NOMO-1 (cell line): ENCODE data around the gene SPSB1.

Source experiments
- DNase-seq, 2 experiments: peaks; one replicate each; lab custom pipeline; 2025; ENCODE audit not compliant: unreplicated experiment in 2 of 2; lab: John Stamatoyannopoulos, UW

The SPSB1 gene

GRCh38 chr1:9298282-9298681 lies 5.6 kb downstream of the SPSB1 start:
- DNase-seq = no peak

- DNase-seq = peak; percentile 39 to 45
Measured at GRCh38 chr1:9299571-9300541, 7.2 kb downstream of the SPSB1 start.

DNA sequence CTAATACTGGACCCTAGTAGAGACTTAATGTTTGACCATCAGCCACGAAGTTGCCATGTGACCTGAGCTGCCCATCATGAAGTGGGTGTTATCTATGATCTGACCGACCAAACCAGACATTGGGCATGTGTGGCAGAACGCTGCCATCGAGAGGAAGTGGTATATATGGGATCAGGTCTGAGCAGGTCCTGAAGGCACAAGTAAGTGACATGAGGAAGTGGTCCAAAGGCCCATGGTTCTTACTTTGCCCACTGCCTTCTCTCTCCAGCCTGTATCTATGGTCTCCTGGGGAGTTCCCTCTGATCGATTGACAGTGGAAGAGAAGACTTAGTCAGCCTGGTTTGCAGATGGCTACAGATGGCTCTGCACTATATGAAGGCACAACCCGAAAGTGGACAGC lies 7.9 kb downstream of the SPSB1 start:
- peak in 1 of 2 experiments; percentile 39 for DNase-seq

- no peak for DNase-seq
Measured at GRCh38 chr1:9302745-9303524, 10.2 kb downstream of the SPSB1 start.

DNA sequence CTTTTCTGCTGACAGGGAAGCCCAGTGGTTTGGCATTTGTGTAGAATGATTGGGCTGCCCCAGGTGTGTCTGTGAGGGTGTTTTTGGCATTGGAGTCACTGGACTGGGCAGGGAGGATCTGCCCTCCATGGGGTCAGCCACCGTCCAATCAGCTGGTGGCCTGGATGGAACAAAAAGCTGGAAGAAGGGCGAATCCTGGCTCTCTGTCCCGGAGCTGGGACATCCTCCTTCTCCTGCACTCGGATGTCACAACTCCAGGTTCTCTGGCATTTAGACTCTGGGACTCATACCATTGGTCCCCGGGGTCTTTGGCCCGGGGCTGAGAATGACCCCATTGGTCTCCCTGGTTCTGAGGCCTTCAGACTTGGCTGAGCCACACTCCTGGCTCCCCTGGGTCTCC lies 11.2 kb downstream of the SPSB1 start:
- no peak for DNase-seq

DNA sequence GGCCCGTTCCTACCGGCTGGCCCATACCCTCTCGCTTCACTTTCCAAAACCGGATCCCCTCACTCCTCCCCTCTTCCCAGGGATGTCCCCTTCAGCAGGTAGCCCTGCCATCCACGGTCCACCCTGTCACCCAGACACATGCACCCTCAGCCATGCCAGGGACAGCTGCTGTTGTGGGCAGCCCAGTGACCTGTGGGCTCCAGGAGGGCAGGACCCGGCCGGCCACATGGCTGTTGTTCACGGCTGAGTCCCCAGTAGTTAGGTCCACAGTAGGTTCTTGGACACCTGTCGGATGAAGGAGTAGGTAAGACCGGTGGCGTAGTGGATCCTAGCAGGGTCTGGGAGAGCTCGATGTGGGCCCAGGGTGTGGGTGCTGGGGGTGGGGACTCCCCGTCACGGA lies 12.5 kb downstream of the SPSB1 start:
- no peak for DNase-seq

DNA sequence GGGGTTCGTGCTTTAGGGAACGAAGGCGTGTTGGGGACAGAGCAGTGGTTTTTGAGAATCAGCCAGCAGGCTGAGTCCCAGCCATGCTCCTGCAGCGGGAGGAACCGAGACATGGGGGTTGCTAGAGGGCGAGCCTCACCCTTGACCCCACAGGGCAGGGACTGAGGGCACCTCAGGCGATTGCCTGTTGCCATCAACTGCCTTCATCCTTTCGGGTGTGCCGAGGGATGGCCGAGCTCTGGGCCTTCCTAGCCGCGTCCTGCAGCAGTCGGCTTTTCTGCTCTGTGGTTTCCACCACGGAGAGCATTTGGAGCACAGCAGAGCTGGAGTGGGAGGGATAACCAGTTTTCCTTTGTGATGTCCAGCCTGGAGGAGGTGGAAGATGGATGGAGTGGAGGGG lies 13.3 kb downstream of the SPSB1 start:
- no peak for DNase-seq

- DNase-seq = no peak
Measured at GRCh38 chr1:9307303-9307702, 14.6 kb downstream of the SPSB1 start.

DNA sequence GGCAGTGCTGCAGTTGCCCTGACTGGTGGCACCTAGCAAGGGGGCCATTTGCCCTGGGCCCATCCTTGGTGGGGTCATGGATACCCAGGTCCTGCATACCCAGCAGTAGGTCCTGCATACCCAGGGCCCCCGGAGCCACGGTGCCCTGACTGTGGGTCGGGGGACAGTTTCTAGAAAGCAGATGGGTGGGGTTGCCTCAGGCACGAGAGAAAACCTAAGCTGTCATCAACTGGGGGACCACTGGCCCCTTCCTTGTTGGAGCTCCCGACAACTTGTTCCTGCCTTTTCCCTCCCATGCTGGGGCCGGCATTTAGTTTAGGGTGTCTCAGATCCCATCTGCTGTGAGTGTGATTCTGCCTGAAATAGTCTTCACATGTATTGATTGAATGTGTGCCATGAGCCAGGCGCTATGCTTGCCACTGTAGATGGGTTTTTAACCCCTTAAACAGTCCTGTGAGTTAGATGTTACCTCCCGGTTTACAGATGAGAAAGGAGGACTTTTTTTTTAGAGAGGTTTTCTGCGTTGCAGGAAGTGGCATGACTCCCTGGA lies 15.6 kb downstream of the SPSB1 start:
- DNase-seq = no peak

- DNase-seq = no peak
Measured at GRCh38 chr1:9309080-9309479, 16.4 kb downstream of the SPSB1 start.

DNA sequence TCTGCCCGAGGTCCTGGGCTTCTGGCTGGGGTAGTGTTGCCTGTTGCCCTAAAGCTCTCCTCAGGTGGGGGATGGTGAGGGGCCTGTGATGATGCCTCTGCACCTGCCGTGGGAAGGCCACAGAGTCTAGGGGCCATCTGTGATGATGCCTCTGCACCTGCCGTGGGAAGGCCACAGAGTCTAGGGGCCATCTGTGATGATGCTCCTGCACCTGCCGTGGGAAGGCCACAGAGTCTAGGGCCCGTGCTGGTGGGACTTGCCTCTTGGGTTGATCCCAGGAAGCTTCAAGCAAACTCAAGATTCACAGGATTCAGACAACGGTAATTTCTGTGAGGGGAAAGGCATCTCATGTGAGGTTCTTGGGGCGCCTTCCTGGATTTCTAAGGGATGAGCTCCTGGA lies 17.3 kb downstream of the SPSB1 start:
- no peak for DNase-seq

GRCh38 chr1:9311029-9311428 lies 18.3 kb downstream of the SPSB1 start:
- DNase-seq = no peak

DNA sequence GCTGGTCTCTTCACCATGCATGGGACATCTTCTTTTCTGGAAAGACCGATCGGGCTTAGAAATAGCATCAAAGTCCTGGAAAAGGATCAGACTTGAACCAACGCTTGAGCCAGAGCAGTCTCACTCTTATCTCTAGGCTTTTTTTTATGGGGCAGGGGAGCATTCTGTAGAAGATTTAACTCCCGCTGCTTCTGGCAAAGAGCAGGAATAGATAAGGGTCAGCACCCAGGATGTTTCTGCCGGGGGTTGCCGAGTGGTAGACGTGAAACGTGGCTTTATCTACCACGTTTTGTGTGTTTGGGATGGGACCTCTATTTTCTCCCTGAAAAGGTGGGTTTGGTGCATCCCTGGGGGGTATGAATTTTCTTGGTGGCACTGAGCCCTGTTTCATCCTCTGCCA lies 18.8 kb downstream of the SPSB1 start:
- DNase-seq = no peak

- DNase-seq = no peak
Measured at GRCh38 chr1:9312168-9312720, 19.6 kb downstream of the SPSB1 start.

GRCh38 chr1:9313576-9313975 lies 20.9 kb downstream of the SPSB1 start:
- no peak for DNase-seq

DNA sequence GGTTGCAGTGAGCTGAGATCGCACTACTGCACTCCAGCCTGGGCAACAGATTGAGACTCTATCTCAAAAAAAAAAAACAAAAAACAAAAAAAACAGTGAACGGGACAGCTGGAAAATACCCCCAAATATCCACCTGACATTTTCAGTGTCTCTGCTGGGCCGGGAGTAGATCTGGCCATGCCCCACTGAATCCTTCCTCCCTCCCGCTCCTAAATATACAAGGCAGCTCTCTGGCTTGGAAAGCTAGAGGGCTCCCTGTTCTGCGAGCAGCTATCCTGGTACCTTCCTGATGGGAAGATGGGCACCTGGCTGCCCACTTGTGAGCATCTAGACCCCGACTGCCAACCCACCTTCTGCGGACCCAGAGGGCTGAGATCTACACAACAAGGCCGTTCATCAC lies 21.4 kb downstream of the SPSB1 start:
- no peak for DNase-seq

DNA sequence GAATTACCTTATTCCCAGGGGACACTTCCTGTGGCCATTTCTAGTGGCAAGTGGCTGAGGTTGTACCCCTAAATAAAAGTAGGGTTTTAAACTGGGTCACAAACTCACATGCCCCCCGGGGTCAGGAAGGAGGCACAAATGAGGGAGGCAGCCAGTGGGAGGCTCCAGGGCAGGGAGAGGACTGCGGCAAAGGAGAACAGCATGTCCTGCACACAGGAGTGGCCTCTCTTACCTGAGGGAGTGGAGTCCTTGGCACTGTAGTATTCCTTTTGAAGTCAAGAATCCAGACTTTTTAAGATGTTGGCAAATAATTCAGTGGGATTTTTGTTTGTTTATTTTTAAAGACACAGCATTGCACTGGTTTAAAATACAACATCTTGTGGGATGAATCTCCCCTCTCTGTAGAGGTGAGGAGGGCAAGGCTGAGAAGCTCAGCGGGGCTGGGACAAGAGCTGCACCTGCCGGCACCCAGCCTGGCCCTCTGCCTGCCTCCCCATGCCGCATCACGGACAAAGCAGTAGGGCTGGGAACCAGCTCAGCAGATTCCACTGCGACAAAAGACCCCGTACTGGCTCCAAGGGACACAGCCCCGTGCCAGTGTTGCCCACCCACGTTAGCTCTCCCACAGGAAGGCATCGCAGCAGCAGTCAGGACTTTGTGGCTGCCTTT lies 22.2 kb downstream of the SPSB1 start:
- no peak for DNase-seq

DNA sequence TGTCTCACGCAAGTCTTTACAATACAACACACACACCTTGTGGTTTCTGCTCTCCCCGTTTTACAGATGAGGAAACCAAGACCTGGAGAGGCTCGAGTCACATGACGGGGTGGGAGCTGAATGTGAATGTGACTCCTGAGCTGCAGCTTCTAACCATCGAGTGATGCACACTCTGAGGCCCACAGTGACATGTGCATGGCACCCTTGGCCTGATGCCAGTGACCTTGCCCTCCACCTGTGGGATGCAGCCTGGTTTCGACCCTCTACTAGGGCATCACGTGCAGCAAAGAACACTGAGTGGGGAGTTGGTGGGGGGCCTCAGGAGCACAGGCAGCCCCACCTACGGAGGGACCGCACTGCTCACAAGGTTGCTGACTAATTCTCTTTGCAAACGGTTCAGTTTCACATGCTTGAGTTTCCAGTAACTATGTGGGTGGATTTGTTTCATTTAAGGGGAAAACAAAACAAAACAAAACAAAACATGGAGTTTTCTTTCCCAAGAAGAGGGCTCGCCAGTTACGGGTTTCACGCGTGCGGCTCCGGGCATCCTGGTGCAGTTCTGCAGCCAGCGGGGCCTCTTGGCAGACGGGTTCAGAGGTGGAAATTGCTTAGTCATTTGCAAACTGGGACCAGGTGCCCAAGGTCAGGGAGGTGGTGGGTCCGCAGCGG lies 22.9 kb downstream of the SPSB1 start:
- no peak for DNase-seq

DNA sequence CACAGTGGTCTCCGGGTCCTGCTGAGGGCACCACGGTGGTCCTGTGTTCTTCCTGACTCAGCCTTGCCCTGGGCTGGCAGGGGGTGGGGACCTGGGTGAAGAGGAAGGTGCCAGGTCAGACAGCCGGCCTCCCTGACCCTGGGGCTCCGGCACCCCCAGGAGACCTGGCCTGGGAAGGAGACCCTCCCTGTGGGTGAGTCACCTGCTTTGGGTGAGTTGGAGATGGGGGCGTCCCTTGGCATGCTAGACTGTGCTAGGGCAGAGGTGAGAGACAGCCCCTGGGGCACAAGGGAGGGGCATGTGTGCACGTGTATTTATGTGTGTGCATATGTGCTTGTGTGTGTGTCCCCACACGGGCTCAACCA lies 23.4 kb downstream of the SPSB1 start:
- no peak for DNase-seq

- no peak for DNase-seq
Measured at GRCh38 chr1:9316512-9316911, 23.8 kb downstream of the SPSB1 start.
